Psoas muscle (tissue), 8 donors: ENCODE measurements around the gene DDAH1. TPM values are rescaled to one million over a fixed set of nuclear protein-coding genes. Genes with fewer than 3 reads are reported as not detected.

Experiments
- ATAC-seq, 4 donors: fragments of 200-7000 bp; cut with Tn5 transposase; one replicate each; pipeline ENCODE4 v1.9.1; 2020; ENCODE audit warnings: moderate library complexity in 3 of 4, mild to moderate bottlenecking in 2 of 4
- DNase-seq, 2 donors: peaks; one replicate each; pipeline ENCODE4 v3.0.0-alpha.2; 2020
- H3K27ac ChIP-seq: fragments of 200-600 bp; one replicate; pipeline ENCODE4 v1.8.0; 2022
- H3K27me3 ChIP-seq, 3 donors: fragments of 200-600 bp in 1 of 3; one replicate each; pipeline versions ENCODE4 v1.6.1 to v1.8.0; 2013 to 2022; ENCODE audit warnings: low read length in 2 of 3, mild to moderate bottlenecking in 2 of 3, moderate library complexity in 1 of 3; ENCODE audit not compliant: insufficient read depth in 3 of 3
- H3K36me3 ChIP-seq, 2 donors: fragments of 200-600 bp in 1 of 2; one replicate each; pipeline versions ENCODE4 v1.6.1 to v1.8.0; 2013 to 2022; ENCODE audit warnings: low read depth in 1 of 2, mild to moderate bottlenecking in 1 of 2, moderate library complexity in 1 of 2; ENCODE audit not compliant: insufficient read depth in 1 of 2
- H3K4me1 ChIP-seq: fragments of 200-600 bp; one replicate; pipeline ENCODE4 v1.8.0; 2022
- H3K4me3 ChIP-seq: fragments of 200-600 bp; one replicate; pipeline ENCODE4 v1.8.0; 2022; ENCODE audit warnings: mild to moderate bottlenecking
- H3K9me3 ChIP-seq: fragments of 200-600 bp; one replicate; pipeline ENCODE4 v1.8.0; 2022
- WGBS, 3 donors: extraction: QIAGEN DNeasy Blood & Tissue Kit; methylation state at CpG; one replicate each; pipeline versions ENCODE4 v1.1.6 to v1.1.7; 2013; 5-methylcytosine and 5-hydroxymethylcytosine counted together
- intact Hi-C, 2 donors: fragments of 100-400 bp; cut with DNase I; formaldehyde crosslinking; loops; one replicate each; pipeline versions ENCODE4 v1.11.0 to v1.14.2; 2022
- polyA plus RNA-seq, 3 donors: library from polyadenylated mRNA; stranded (reverse); fragments of 200-250 nt; gene quantifications; one replicate each; pipeline ENCODE4 v1.2.3, GENCODE V29; 2013
- total RNA-seq, 4 donors: library from RNA; stranded (reverse); fragmentation: NEBNext Ultra II Directional in 2 of 4; extraction: Animal tissue kit (Norgen Biotek cat#: 25700) in 2 of 4; gene quantifications; one replicate each; pipeline versions ENCODE4 v1.2.1 to v1.2.4, GENCODE V29; 2021 to 2023
- TF ChIP-seq, protein P1 (sequence below): fragments of 200-600 bp; IDR thresholded peaks from one replicate; pipeline ENCODE4 v1.8.0; 2022; ENCODE audit warnings: antibody characterized with exemption
- donor health status: healthy with polysubstance abuse.
- donor health status: DM: no; HTN: no; CAD: no; lungs with moderate emphysema.
- donor health status: Bipolar disorder and iron deficiency.
- donor health status: healthy.
- donor health status: DM: yes; HTN: yes; CAD: no.
- donor health status: DM: no; HTN: no; CAD: no.
- donor health status: DM: no; HTN: no; CAD: no.
- donor health status: DM: yes; HTN: yes; CAD: no.

DDAH1 gene
- total and polyA plus RNA-seq, 7 donors, result 2.1 to 53.6 (median 8.2) TPM

DNA sequence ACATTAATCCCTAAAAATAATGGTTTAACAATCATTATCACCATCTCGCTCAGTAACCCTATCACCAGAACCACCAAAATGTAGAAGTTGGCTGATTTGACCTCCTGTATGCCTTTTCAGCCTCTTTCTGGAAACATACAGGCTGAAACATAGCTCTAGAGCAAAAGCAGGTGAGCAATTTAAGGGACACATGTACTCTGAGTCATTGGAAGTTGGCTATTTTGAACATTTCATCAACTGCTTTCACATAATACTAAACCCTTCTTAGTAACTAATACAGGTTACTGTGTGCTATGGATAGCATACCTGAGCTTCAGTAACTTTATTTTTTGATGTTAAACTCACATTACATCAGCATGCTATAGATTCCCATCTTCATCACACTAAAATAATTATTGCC lies 19.8 kb upstream of the DDAH1 start:
- no peaks in the 10 kb centered on the region for H3K9me3 ChIP-seq
- no peak overlapping the region for H3K27ac ChIP-seq
- intact Hi-C loops, result no loop called here
- 94 to 100% (median 95%) methylated on average over 1 of the region's 1 CpG for WGBS, 3 donors
- H3K36me3 ChIP-seq, result no peaks in the 10 kb centered on the region
- no peak for DNase-seq
- TF ChIP-seq, protein P1, sequence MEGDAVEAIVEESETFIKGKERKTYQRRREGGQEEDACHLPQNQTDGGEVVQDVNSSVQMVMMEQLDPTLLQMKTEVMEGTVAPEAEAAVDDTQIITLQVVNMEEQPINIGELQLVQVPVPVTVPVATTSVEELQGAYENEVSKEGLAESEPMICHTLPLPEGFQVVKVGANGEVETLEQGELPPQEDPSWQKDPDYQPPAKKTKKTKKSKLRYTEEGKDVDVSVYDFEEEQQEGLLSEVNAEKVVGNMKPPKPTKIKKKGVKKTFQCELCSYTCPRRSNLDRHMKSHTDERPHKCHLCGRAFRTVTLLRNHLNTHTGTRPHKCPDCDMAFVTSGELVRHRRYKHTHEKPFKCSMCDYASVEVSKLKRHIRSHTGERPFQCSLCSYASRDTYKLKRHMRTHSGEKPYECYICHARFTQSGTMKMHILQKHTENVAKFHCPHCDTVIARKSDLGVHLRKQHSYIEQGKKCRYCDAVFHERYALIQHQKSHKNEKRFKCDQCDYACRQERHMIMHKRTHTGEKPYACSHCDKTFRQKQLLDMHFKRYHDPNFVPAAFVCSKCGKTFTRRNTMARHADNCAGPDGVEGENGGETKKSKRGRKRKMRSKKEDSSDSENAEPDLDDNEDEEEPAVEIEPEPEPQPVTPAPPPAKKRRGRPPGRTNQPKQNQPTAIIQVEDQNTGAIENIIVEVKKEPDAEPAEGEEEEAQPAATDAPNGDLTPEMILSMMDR, result no peak
- H3K4me1 ChIP-seq, result no peaks in the 10 kb centered on the region
- H3K27me3 ChIP-seq, result no peaks in the 10 kb centered on the region
- no peak for ATAC-seq
- H3K4me3 ChIP-seq, result no peak overlapping the region

DNA sequence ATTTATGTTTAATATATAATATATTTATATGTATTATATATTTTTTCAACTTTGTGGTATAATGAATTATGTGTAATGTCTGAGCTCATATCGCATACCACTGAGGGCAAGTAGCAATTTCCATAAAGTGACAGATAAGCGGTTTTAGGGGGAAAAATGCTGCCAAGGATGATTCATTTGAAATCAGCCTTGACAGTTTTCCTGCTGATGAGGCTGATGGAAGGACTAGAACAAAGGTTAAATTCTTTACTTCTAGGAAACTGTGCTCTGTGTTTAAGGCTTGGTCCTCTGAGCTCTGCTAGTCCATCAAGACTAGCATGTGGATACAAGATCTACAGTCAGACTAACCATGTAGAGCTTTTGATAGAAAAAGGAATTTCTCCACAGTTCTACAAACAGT lies 19.3 kb upstream of the DDAH1 start:
- intact Hi-C loops, result no loop called here
- TF ChIP-seq, protein P1, result no peak

DNA sequence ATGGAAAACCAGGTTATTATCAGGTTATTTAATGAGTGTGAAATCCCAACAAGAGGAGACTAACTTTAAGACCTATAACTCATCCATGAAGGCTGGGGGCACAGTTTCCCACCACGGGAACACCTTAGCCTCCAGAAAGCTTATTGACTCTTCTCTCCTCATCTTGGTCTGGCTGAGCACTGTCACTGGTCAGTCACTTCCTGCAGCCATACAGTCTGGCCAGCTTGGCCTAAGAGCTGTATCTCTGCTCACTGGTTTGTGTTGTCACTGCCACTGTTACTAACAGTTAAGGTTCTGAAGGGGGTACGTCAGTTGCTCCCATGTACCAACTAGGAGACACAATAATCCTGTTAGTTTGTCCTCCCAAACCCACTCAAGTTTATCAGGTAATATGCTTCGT lies 16.7 kb upstream of the DDAH1 start:
- ATAC-seq, result no peak
- intact Hi-C loops, result no loop called here
- TF ChIP-seq, protein P1, result no peak

More for the DNA sequence above, 19.3 kb upstream of the DDAH1 start:
- ATAC-seq, result no peak
- no peak for DNase-seq
- Histone ChIP-seq H3K9me3 (no peaks in the 10 kb centered on the region), H3K27me3 (no peaks in the 10 kb centered on the region), H3K27ac (no peak overlapping the region), H3K4me1 (no peaks in the 10 kb centered on the region), H3K36me3 (no peaks in the 10 kb centered on the region), H3K4me3 (no peak overlapping the region)
- 92 to 95% (median 94%) methylated on average over 2 of the region's 2 CpGs for WGBS, 3 donors

DNA sequence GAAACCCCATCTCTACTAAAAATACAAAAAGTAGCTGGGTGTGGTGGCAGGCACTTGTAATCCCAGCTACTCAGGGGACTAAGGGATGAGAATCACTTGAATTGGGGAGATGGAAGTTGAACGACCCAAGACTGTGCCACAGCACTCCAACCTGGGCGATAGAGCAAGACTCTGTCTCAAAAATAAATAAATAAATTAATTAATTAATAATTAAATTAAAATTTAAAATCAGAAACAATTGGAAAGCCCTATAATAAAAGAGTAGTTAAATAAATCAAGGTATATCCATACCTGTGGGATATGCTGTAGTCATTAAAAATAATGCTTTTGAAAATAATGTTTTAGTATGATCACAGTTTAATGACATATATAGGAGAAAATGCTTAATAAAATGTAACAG lies 15.6 kb upstream of the DDAH1 start:
- DNase-seq (no peak), ATAC-seq (no peak)
- no peaks in the 10 kb centered on the region for H3K36me3 ChIP-seq
- WGBS, 3 donors, result 92 to 100% (median 96%) methylated on average over 2 of the region's 2 CpGs
- no peaks in the 10 kb centered on the region for H3K4me1 ChIP-seq
- H3K9me3 ChIP-seq, result no peaks in the 10 kb centered on the region
- intact Hi-C loops, result no loop called here
- no peak overlapping the region for H3K27ac ChIP-seq
- TF ChIP-seq, protein P1, result no peak
- no peak overlapping the region for H3K4me3 ChIP-seq
- no peaks in the 10 kb centered on the region for H3K27me3 ChIP-seq

More for the DNA sequence above, 16.7 kb upstream of the DDAH1 start:
- H3K4me3 ChIP-seq, result no peak overlapping the region
- WGBS, 3 donors, result 85 to 91% (median 89%) methylated on average over 3 of the region's 3 CpGs
- no peaks in the 10 kb centered on the region for H3K9me3 ChIP-seq
- no peaks in the 10 kb centered on the region for H3K27me3 ChIP-seq
- H3K36me3 ChIP-seq, result no peaks in the 10 kb centered on the region
- no peak overlapping the region for H3K27ac ChIP-seq
- no peaks in the 10 kb centered on the region for H3K4me1 ChIP-seq
- no peak for DNase-seq

DNA sequence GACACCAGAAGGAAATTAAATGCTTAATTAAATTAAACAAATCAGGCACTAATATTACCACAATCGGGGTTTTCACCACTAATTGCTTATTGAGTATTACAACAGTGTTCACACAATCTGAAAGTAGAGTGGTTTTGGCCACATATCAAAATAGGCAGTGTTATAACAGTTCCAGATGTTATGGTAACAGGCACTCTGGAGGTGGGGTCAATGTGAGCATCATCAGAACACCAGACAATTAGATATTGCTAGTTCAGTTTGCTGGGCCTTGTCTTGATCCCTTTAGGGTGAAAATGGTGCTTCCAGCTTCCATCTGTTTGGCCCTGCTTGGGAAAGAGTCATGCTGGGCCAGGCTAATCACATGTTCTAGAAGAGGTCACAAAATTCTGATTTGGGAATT lies 14.5 kb upstream of the DDAH1 start:
- Histone ChIP-seq H3K27me3 (no peaks in the 10 kb centered on the region), H3K27ac (no peak overlapping the region), H3K4me1 (no peaks in the 10 kb centered on the region), H3K4me3 (no peak overlapping the region), H3K9me3 (no peaks in the 10 kb centered on the region), H3K36me3 (no peaks in the 10 kb centered on the region)
- intact Hi-C loops, result no loop called here
- DNase-seq (no peak), ATAC-seq (no peak)
- WGBS, 3 donors, result 85 to 91% (median 88%) methylated on average over 1 of the region's 1 CpG
- TF ChIP-seq, protein P1, result no peak
